HepG2 (cell line): ENCODE data around the gene MICB. TPM values are rescaled to one million over a fixed set of nuclear protein-coding genes. Genes with fewer than 3 reads are reported as not detected.
A peak's percentile ranks its signal among the peaks of the same experiment; 100 is the strongest.

ENCODE experiments used
- ATF7 ChIP-seq, 2 experiments: fragments of 450-650 bp in 1 of 2; sonication (generic) in 1 of 2; formaldehyde crosslinking in 1 of 2; IDR thresholded peaks; 2 replicates each; pipeline versions ENCODE4 v1.4.0 to v1.6.1; 2016 to 2020; ENCODE audit warnings: antibody characterized with exemption in 1 of 2, mild to moderate bottlenecking in 1 of 2, missing genetic modification reagents in 1 of 2
- ATM ChIP-seq: fragments of 450-650 bp; IDR thresholded peaks from 2 replicates; pipeline ENCODE4 v1.7.1; 2017; ENCODE audit warnings: mild to moderate bottlenecking, borderline replicate concordance
- CCDC6 ChIP-seq: sonication (generic); formaldehyde crosslinking; IDR thresholded peaks from 2 replicates; pipeline ENCODE4 v1.8.1; 2022; ENCODE audit warnings: mild to moderate bottlenecking, missing genetic modification reagents, moderate library complexity
- CEBPB ChIP-seq: IDR thresholded peaks from 2 replicates; pipeline ENCODE4 v1.6.1; 2011; ENCODE audit warnings: low read depth, low read length, improper control_type of control experiment, borderline replicate concordance
- CREB1 ChIP-seq, 2 experiments: fragments of 450-650 bp in 1 of 2; IDR thresholded peaks; 2 replicates each; pipeline ENCODE4 v1.6.1; 2016 to 2017; ENCODE audit warnings: control low read depth in 1 of 2, mild to moderate bottlenecking in 1 of 2, missing compliant biosample characterization in 1 of 2, missing genetic modification characterization in 1 of 2
- DPF2 ChIP-seq: sonication (generic); formaldehyde crosslinking; IDR thresholded peaks from 2 replicates; pipeline ENCODE4 v1.4.0; 2020; ENCODE audit warnings: mild to moderate bottlenecking, low read depth, missing genetic modification reagents, borderline replicate concordance
- FOXJ3 ChIP-seq: sonication (generic); formaldehyde crosslinking; IDR thresholded peaks from 2 replicates; pipeline ENCODE4 v1.4.0; 2020; ENCODE audit warnings: missing genetic modification reagents, mild to moderate bottlenecking, borderline replicate concordance
- FOXO1 ChIP-seq: sonication (generic); formaldehyde crosslinking; IDR thresholded peaks from 2 replicates; pipeline ENCODE4 v1.4.0; 2020; ENCODE audit warnings: missing genetic modification reagents
- GATA4 ChIP-seq: sonication (generic); IDR thresholded peaks from 2 replicates; pipeline ENCODE4 v1.6.1; 2016; ENCODE audit warnings: antibody characterized with exemption, low read depth, borderline replicate concordance
- KAT7 ChIP-seq: IDR thresholded peaks from 2 replicates; pipeline ENCODE4 v1.6.1; 2018; ENCODE audit warnings: borderline replicate concordance, missing compliant biosample characterization
- KLF13 ChIP-seq: sonication (generic); formaldehyde crosslinking; IDR thresholded peaks from 2 replicates; pipeline ENCODE4 v1.4.0; 2020; ENCODE audit warnings: mild to moderate bottlenecking, missing genetic modification reagents
- NFE2 ChIP-seq: sonication (generic); formaldehyde crosslinking; IDR thresholded peaks from 2 replicates; pipeline ENCODE4 v1.4.0; 2020; ENCODE audit warnings: missing genetic modification reagents
- NFE2L2 ChIP-seq: fragments of 150-350 bp; IDR thresholded peaks from 2 replicates; pipeline ENCODE4 v1.6.1; 2014; ENCODE audit warnings: low read length
- RBM22 ChIP-seq: fragments of 200-400 bp; formaldehyde crosslinking; optimal IDR thresholded peaks from 2 replicates; pipeline ENCODE3; 2017; ENCODE audit warnings: mild to moderate bottlenecking, low read length, moderate library complexity
- ZBTB1 ChIP-seq: sonication (generic); formaldehyde crosslinking; IDR thresholded peaks from 2 replicates; pipeline ENCODE4 v1.4.0; 2020; ENCODE audit warnings: missing genetic modification reagents, borderline replicate concordance
- ZFP36L1 ChIP-seq: sonication (generic); formaldehyde crosslinking; IDR thresholded peaks from 2 replicates; pipeline ENCODE4 v1.8.0; 2022; ENCODE audit warnings: mild to moderate bottlenecking, missing genetic modification reagents, moderate library complexity
- ZMAT3 ChIP-seq: sonication (generic); formaldehyde crosslinking; conservative IDR thresholded peaks from 2 replicates; pipeline ENCODE4 v1.7.0; 2021; ENCODE audit warnings: missing genetic modification reagents
- ZNF180 ChIP-seq: sonication (generic); formaldehyde crosslinking; IDR thresholded peaks from 2 replicates; pipeline ENCODE4 v1.4.0; 2020; ENCODE audit warnings: low read depth, missing genetic modification reagents, borderline replicate concordance
- ZNF274 ChIP-seq: sonication (generic); formaldehyde crosslinking; IDR thresholded peaks from 2 replicates; pipeline ENCODE4 v1.5.1; 2020; ENCODE audit warnings: mild to moderate bottlenecking, missing genetic modification reagents
- ZNF326 ChIP-seq: sonication (generic); formaldehyde crosslinking; IDR thresholded peaks from 2 replicates; pipeline ENCODE4 v1.4.0; 2020; ENCODE audit warnings: missing genetic modification reagents, borderline replicate concordance
- ZNF337 ChIP-seq: sonication (generic); formaldehyde crosslinking; IDR thresholded peaks from 2 replicates; pipeline ENCODE4 v1.5.1; 2020; ENCODE audit warnings: missing genetic modification reagents, low read depth, mild to moderate bottlenecking, borderline replicate concordance
- ZNF354B ChIP-seq: sonication (generic); formaldehyde crosslinking; IDR thresholded peaks from 2 replicates; pipeline ENCODE4 v1.8.0; 2022; ENCODE audit warnings: mild to moderate bottlenecking, missing genetic modification reagents
- ZNF629 ChIP-seq: sonication (generic); formaldehyde crosslinking; conservative IDR thresholded peaks from 2 replicates; pipeline ENCODE4 v1.5.0; 2020; ENCODE audit warnings: missing genetic modification reagents
- ZSCAN9 ChIP-seq: IDR thresholded peaks from 2 replicates; pipeline ENCODE4 v1.6.1; 2016; ENCODE audit warnings: borderline replicate concordance
- polyA plus RNA-seq, 8 experiments: library from polyadenylated mRNA; depleted of rRNA in 3 of 8; stranded (reverse) in 7 of 8; unstranded in 1 of 8; fragments of >200 nt; fragmentation: Illumina TruSeq in 4 of 8; extraction: Trizol in 4 of 8; gene quantifications; 2 replicates each; pipeline versions ENCODE4 v1.2.1 to v1.2.3, GENCODE V29; 2011 to 2016; ENCODE audit warnings: low read depth in 4 of 8, missing spikeins in 1 of 8, mixed read lengths in 1 of 8; ENCODE audit not compliant: insufficient read depth in 1 of 8
- total RNA-seq, 5 experiments: library from RNA; depleted of rRNA; stranded (reverse); fragments of >200 nt; fragmentation: Illumina TruSeq; extraction: Trizol; gene quantifications; 2 replicates each; pipeline ENCODE4 v1.2.3, GENCODE V29; 2016; ENCODE audit warnings: low read depth in 1 of 5
- TF ChIP-seq, protein P1 (sequence below): sonication (generic); formaldehyde crosslinking; IDR thresholded peaks from 2 replicates; pipeline ENCODE4 v1.5.0; 2020; ENCODE audit warnings: missing genetic modification reagents, mild to moderate bottlenecking, borderline replicate concordance
- TF ChIP-seq, protein P2 (sequence below): IDR thresholded peaks from 2 replicates; pipeline ENCODE4 v1.6.1; 2016; ENCODE audit warnings: missing biosample characterization, missing genetic modification reagents, low read depth
- TF ChIP-seq, protein P3 (sequence below): sonication (generic); formaldehyde crosslinking; IDR thresholded peaks from 2 replicates; pipeline ENCODE4 v1.4.0; 2020; ENCODE audit warnings: missing genetic modification reagents
- TF ChIP-seq, protein P4 (sequence below): sonication (generic); formaldehyde crosslinking; IDR thresholded peaks from 2 replicates; pipeline ENCODE4 v1.5.0; 2020; ENCODE audit warnings: mild to moderate bottlenecking, missing genetic modification reagents

Gene MICB
- total and polyA plus RNA-seq, 2 of the 13 experiments (the other 11 are each of a cell fraction or from before 2014, with no cell fraction given): 12.5 to 12.8 TPM

DNA sequence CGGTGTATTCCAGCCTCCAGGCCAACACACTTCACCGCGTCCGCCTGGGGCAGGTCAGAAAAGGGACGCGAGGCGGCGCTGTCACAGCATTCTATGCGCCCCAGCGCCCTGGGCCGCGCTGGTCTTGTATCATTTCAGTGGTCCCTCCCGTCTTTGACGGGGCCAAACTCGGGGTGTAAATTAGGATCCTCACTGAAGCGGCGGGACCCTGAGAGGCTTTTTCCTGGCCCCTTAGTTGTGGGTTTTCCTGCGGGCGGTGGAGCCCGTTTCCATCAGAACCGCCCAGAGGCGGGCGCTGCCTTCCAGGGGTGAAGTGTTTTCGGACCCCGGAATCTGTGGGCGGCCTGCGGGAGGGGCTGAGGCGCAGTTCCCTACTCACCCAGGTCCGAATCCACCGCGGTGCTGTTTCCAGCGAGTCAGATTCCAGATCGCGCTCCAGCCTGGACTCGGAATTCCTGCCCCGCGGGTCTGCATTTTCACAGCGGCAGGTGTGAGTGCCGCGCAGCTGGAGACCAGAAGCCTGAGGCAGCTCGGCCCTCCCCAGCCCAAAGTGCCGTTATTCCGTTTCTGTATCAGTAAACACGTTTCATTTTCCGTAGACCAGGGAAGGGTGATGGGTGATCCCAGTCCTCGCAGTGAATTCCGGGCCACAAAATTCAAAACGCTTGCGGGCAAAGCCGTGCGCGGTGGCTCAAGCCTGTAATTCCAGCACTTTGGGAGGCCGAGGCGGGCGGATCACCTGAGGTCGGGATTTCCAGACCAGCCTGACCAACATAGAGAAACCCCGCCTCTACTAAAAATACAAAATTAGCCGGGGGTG is 3.9 kb upstream of the MICB start (continued):
- TF ChIP-seq RBM22: no peak
- TF ChIP-seq, protein P1, sequence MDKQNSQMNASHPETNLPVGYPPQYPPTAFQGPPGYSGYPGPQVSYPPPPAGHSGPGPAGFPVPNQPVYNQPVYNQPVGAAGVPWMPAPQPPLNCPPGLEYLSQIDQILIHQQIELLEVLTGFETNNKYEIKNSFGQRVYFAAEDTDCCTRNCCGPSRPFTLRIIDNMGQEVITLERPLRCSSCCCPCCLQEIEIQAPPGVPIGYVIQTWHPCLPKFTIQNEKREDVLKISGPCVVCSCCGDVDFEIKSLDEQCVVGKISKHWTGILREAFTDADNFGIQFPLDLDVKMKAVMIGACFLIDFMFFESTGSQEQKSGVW (CRISPR knock-in tag): no peak
- peak; percentile 45; the same call in 1 of the 2 replicates for TF ChIP-seq ZSCAN9
- no peak; the same call in 1 of the 2 replicates for TF ChIP-seq FOXJ3 (CRISPR knock-in tag)
- TF ChIP-seq ZNF354B: no peak
- no peak for TF ChIP-seq CREB1 (IDR thresholded peaks at IDR 0.05)
- no peak for TF ChIP-seq CREB1 (CRISPR knock-in tag; IDR thresholded peaks at IDR 0.05)
- no peak for TF ChIP-seq KAT7 (CRISPR knock-in tag)
- no peak for TF ChIP-seq NFE2L2
- TF ChIP-seq, protein P2, sequence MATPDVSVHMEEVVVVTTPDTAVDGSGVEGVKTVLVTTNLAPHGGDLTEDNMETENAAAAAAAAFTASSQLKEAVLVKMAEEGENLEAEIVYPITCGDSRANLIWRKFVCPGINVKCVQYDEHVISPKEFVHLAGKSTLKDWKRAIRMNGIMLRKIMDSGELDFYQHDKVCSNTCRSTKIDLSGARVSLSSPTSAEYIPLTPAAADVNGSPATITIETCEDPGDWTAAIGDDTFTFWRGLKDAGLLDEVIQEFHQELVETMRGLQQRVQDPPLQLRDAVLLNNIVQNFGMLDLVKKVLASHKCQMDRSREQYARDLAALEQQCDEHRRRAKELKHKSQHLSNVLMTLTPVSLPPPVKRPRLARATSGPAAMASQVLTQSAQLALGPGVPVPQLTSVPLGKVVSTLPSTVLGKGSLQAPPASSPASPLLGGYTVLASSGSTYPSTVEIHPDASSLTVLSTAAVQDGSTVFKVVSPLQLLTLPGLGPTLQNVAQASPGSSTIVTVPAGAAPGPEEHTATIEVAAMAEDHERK (CRISPR knock-in tag): no peak
- no peak for TF ChIP-seq ZNF326 (CRISPR knock-in tag)
- TF ChIP-seq CCDC6: no peak
- TF ChIP-seq ZNF180: no peak
- no peak for TF ChIP-seq ZFP36L1
- 0 out of 2 replicates have a peak, but pooled peaks have one; percentile 10 for TF ChIP-seq ZNF629 (CRISPR knock-in tag)
- TF ChIP-seq GATA4: no peak
- TF ChIP-seq, protein P3, sequence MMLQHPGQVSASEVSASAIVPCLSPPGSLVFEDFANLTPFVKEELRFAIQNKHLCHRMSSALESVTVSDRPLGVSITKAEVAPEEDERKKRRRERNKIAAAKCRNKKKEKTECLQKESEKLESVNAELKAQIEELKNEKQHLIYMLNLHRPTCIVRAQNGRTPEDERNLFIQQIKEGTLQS (CRISPR knock-in tag): no peak
- no peak for TF ChIP-seq ZBTB1 (CRISPR knock-in tag)
- TF ChIP-seq KLF13 (CRISPR knock-in tag): no peak
- no peak for TF ChIP-seq DPF2 (CRISPR knock-in tag)
- TF ChIP-seq NFE2 (CRISPR knock-in tag): no peak
- TF ChIP-seq ZMAT3 (CRISPR knock-in tag): no peak
- TF ChIP-seq, protein P4, sequence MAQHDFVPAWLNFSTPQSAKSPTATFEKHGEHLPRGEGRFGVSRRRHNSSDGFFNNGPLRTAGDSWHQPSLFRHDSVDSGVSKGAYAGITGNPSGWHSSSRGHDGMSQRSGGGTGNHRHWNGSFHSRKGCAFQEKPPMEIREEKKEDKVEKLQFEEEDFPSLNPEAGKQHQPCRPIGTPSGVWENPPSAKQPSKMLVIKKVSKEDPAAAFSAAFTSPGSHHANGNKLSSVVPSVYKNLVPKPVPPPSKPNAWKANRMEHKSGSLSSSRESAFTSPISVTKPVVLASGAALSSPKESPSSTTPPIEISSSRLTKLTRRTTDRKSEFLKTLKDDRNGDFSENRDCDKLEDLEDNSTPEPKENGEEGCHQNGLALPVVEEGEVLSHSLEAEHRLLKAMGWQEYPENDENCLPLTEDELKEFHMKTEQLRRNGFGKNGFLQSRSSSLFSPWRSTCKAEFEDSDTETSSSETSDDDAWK (CRISPR knock-in tag): no peak
- TF ChIP-seq FOXO1 (CRISPR knock-in tag): no peak
- TF ChIP-seq CEBPB: no peak
- TF ChIP-seq ATF7 (IDR thresholded peaks at IDR 0.05): no peak
- TF ChIP-seq ATF7 (CRISPR knock-in tag; IDR thresholded peaks at IDR 0.05): no peak
- TF ChIP-seq ZNF337 (CRISPR knock-in tag): no peak
- TF ChIP-seq ATM: no peak
- no peak for TF ChIP-seq ZNF274 (CRISPR knock-in tag)
